HepG2 (cell line): ENCODE data around the gene FMNL2. TPM values are rescaled to one million over a fixed set of nuclear protein-coding genes. Genes with fewer than 3 reads are reported as not detected.

Experiments used
- ATAC-seq: fragments of 200-7000 bp; cut with Tn5 transposase; 3 replicates; pipeline ENCODE4 v1.9.1; 2020; ENCODE audit warnings: mild to moderate bottlenecking, moderate library complexity
- BruUV-seq: library from RNA; stranded (reverse); fragments of 400-500 nt; replicated peaks from 2 replicates; lab custom pipeline; 2021; lab: Mats Ljungman, UMichigan
- CTCF ChIA-PET: fragments of 300-600 bp; formaldehyde crosslinking; extraction: SDS; loops from one replicate; lab custom pipeline; 2021; ENCODE audit warnings: low total read pairs, inconsistent platforms, low intra/inter-chr PET ratio; lab: Yijun Ruan, JAX
- POLR2A ChIA-PET: fragments of 350-600 bp; sonication (Branson Sonifier 250); formaldehyde crosslinking; loops from one replicate; lab custom pipeline; 2020; ENCODE audit warnings: antibody characterized with exemption, inconsistent platforms; lab: Yijun Ruan, JAX
- DNase-seq: peaks from one replicate; pipeline ENCODE4 v3.0.0-alpha.2; 2015; ENCODE audit warnings: low spot score
- FAIRE-seq: peaks from 3 replicates; lab custom pipeline; 2011; peaks lifted over from hg19 to GRCh38; lab: Jason Lieb, UNC
- H2AFZ ChIP-seq: one replicate; pipeline ENCODE4 v1.6.1; 2011; ENCODE audit warnings: low read length, inconsistent platforms
- H3K27ac ChIP-seq: fragments of 300-600 bp; 3 replicates; pipeline ENCODE4 v1.8.0; 2011; ENCODE audit warnings: mixed run types, mild to moderate bottlenecking, mixed read lengths, low read length, inconsistent platforms; ENCODE audit not compliant: insufficient read depth; ENCODE audit errors: extremely low read length
- H3K27me3 ChIP-seq, 2 experiments: fragments of 200-600 bp in 1 of 2; 2 replicates in 1 of 2; 3 replicates in 1 of 2; pipeline versions ENCODE4 v1.6.0 to v1.8.0; 2011; ENCODE audit warnings: low read length in 2 of 2, mild to moderate bottlenecking in 2 of 2, moderate library complexity in 2 of 2, inconsistent platforms in 1 of 2; ENCODE audit not compliant: insufficient read depth in 2 of 2, control insufficient read depth in 1 of 2
- H3K36me3 ChIP-seq, 2 experiments: fragments of 200-600 bp in 1 of 2; replicated peaks in 1 of 2; 2 replicates in 1 of 2; 3 replicates in 1 of 2; pipeline versions ENCODE4 v1.5.1 to v1.8.0; 2011; ENCODE audit warnings: low read length in 2 of 2, inconsistent platforms in 1 of 2; ENCODE audit not compliant: insufficient read depth in 2 of 2, control insufficient read depth in 1 of 2
- H3K4me1 ChIP-seq: 2 replicates; pipeline ENCODE4 v1.5.1; 2012; ENCODE audit warnings: low read length, inconsistent platforms; ENCODE audit not compliant: insufficient read depth
- H3K4me2 ChIP-seq: 2 replicates; pipeline ENCODE4 v1.6.0; 2011; ENCODE audit warnings: low read depth, low read length, inconsistent platforms
- H3K4me3 ChIP-seq, 3 experiments: fragments of 200-600 bp in 1 of 3; sonication (generic), shearing (Covaris generic) in 1 of 3; replicated peaks in 1 of 3; 2 replicates each; pipeline ENCODE4 v1.5.1; 2011 to 2016; ENCODE audit warnings: low read length in 3 of 3, inconsistent platforms in 2 of 3, low read depth in 2 of 3, mild to moderate bottlenecking in 2 of 3, control low read depth in 1 of 3, mixed read lengths in 1 of 3; ENCODE audit not compliant: insufficient read depth in 1 of 3
- H3K79me2 ChIP-seq: one replicate; pipeline ENCODE4 v1.6.1; 2011; ENCODE audit warnings: low read length, inconsistent platforms; ENCODE audit not compliant: insufficient read depth
- H3K9ac ChIP-seq: 2 replicates; pipeline ENCODE4 v1.6.0; 2011; ENCODE audit warnings: mild to moderate bottlenecking, low read depth, low read length, inconsistent platforms; ENCODE audit not compliant: insufficient read depth
- H3K9me3 ChIP-seq: 2 replicates; pipeline ENCODE4 v1.5.1; 2012; ENCODE audit warnings: mild to moderate bottlenecking, low read length
- H4K20me1 ChIP-seq: 2 replicates; pipeline ENCODE4 v1.6.0; 2011; ENCODE audit warnings: inconsistent platforms, mild to moderate bottlenecking, low read length, moderate library complexity; ENCODE audit not compliant: insufficient read depth
- ARHGAP35 ChIP-seq: sonication (generic); formaldehyde crosslinking; IDR thresholded peaks from 2 replicates; pipeline ENCODE4 v1.9.0; 2022; ENCODE audit warnings: mild to moderate bottlenecking, inconsistent platforms, moderate library complexity, missing genetic modification reagents, borderline replicate concordance
- ATF7 ChIP-seq, 2 experiments: fragments of 450-650 bp in 1 of 2; sonication (generic) in 1 of 2; formaldehyde crosslinking in 1 of 2; IDR thresholded peaks; 2 replicates each; pipeline versions ENCODE4 v1.4.0 to v1.6.1; 2016 to 2020; ENCODE audit warnings: antibody characterized with exemption in 1 of 2, mild to moderate bottlenecking in 1 of 2, missing genetic modification reagents in 1 of 2
- CCAR2 ChIP-seq: fragments of 200-400 bp; formaldehyde crosslinking; optimal IDR thresholded peaks from 2 replicates; pipeline ENCODE3; 2018; ENCODE audit warnings: low read depth, mild to moderate bottlenecking, low read length, moderate library complexity
- FOXP1 ChIP-seq, 2 experiments: fragments of 450-650 bp in 1 of 2; IDR thresholded peaks; 2 replicates each; pipeline ENCODE4 v1.6.1; 2017 to 2018; ENCODE audit warnings: antibody characterized with exemption in 1 of 2
- KLF6 ChIP-seq: IDR thresholded peaks from 2 replicates; pipeline ENCODE4 v1.8.0; 2016; ENCODE audit warnings: missing biosample characterization, missing genetic modification reagents
- MTF1 ChIP-seq: sonication (generic); formaldehyde crosslinking; IDR thresholded peaks from 2 replicates; pipeline ENCODE4 v1.5.0; 2020; ENCODE audit warnings: missing genetic modification reagents
- TBX2 ChIP-seq: sonication (generic); formaldehyde crosslinking; IDR thresholded peaks from 2 replicates; pipeline ENCODE4 v1.5.0; 2020; ENCODE audit warnings: missing genetic modification reagents, mild to moderate bottlenecking, borderline replicate concordance
- ZNF138 ChIP-seq: sonication (generic); formaldehyde crosslinking; IDR thresholded peaks from 2 replicates; pipeline ENCODE4 v1.5.0; 2020; ENCODE audit warnings: mild to moderate bottlenecking, low read depth, missing genetic modification reagents
- ZNF431 ChIP-seq: sonication (generic); formaldehyde crosslinking; IDR thresholded peaks from 2 replicates; pipeline ENCODE4 v1.9.0; 2022; ENCODE audit warnings: missing genetic modification reagents, low read depth, mild to moderate bottlenecking, borderline replicate concordance
- ZNF749 ChIP-seq: sonication (generic); formaldehyde crosslinking; IDR thresholded peaks from 2 replicates; pipeline ENCODE4 v1.8.0; 2022; ENCODE audit warnings: mild to moderate bottlenecking, missing genetic modification reagents, moderate library complexity, borderline replicate concordance
- ZNF75D ChIP-seq: sonication (generic); formaldehyde crosslinking; IDR thresholded peaks from 2 replicates; pipeline ENCODE4 v1.8.1; 2023; ENCODE audit warnings: missing genetic modification reagents, mild to moderate bottlenecking, borderline replicate concordance
- WGBS: methylation state at CpG from one replicate; pipeline ENCODE4 v1.1.6; 2017; ENCODE audit warnings: low lambda C conversion rate; 5-methylcytosine and 5-hydroxymethylcytosine counted together
- in situ Hi-C: cut with HindIII; loops from 2 replicates; pipeline ENCODE4 v1.10.0; 2017; ENCODE audit warnings: low pct_unique_long_range_greater_than_20kb; ENCODE audit not compliant: extremely low pct_ligation_motif_present
- intact Hi-C: fragments of 100-400 bp; cut with micrococcal nuclease; formaldehyde crosslinking; loops from one replicate; pipeline ENCODE4 v1.10.0; 2022; ENCODE audit not compliant: unreplicated experiment
- polyA plus RNA-seq, 8 experiments: library from polyadenylated mRNA; depleted of rRNA in 3 of 8; stranded (reverse) in 7 of 8; unstranded in 1 of 8; fragments of >200 nt; fragmentation: Illumina TruSeq in 4 of 8; extraction: Trizol in 4 of 8; gene quantifications; 2 replicates each; pipeline versions ENCODE4 v1.2.1 to v1.2.3, GENCODE V29; 2011 to 2016; ENCODE audit warnings: low read depth in 4 of 8, missing spikeins in 1 of 8, mixed read lengths in 1 of 8; ENCODE audit not compliant: insufficient read depth in 1 of 8
- total RNA-seq, 5 experiments: library from RNA; depleted of rRNA; stranded (reverse); fragments of >200 nt; fragmentation: Illumina TruSeq; extraction: Trizol; gene quantifications; 2 replicates each; pipeline ENCODE4 v1.2.3, GENCODE V29; 2016; ENCODE audit warnings: low read depth in 1 of 5
- TF ChIP-seq, protein P1 (sequence below): sonication (generic); formaldehyde crosslinking; IDR thresholded peaks from 2 replicates; pipeline ENCODE4 v1.4.0; 2020; ENCODE audit warnings: mild to moderate bottlenecking, low read depth, missing genetic modification reagents
- TF ChIP-seq, protein P2 (sequence below): sonication (generic); formaldehyde crosslinking; IDR thresholded peaks from 2 replicates; pipeline ENCODE4 v1.4.0; 2020; ENCODE audit warnings: missing genetic modification reagents, borderline replicate concordance
- TF ChIP-seq, protein P3 (sequence below): sonication (generic); formaldehyde crosslinking; IDR thresholded peaks from 2 replicates; pipeline ENCODE4 v1.4.0; 2020; ENCODE audit warnings: missing genetic modification reagents
- TF ChIP-seq, protein P4 (sequence below): sonication (generic); formaldehyde crosslinking; IDR thresholded peaks from 2 replicates; pipeline ENCODE4 v1.8.1; 2023; ENCODE audit warnings: mild to moderate bottlenecking, missing genetic modification reagents
- TF ChIP-seq, protein P5 (sequence below): sonication (generic); formaldehyde crosslinking; IDR thresholded peaks from 2 replicates; pipeline ENCODE4 v1.8.1; 2023; ENCODE audit warnings: mild to moderate bottlenecking, missing genetic modification reagents

Gene FMNL2
- total and polyA plus RNA-seq, 2 of the 13 experiments (the other 11 are each of a cell fraction or from before 2014, with no cell fraction given) = 66.5 to 67.7 TPM

DNA sequence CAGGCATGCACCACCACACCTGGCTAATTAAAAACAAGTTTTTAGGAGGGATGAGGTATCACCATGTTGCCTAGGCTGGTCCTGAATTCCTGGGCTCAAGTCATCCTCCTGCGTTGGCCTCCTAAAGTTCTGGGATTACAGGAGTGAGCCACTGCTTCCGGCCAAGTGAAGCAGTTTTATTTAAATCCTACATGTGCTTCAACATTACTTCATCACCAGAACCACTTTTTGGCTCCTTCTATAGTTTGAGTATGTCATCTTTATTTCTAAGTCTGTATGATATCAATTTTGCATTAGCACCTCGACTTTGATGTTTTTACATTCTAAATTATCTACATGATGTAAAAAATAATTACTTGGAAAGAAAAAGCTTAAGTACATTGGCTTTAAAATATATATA is 144.3 kb downstream of the FMNL2 start:
- no TSS peak for BruUV-seq
- FAIRE-seq = no peak
- H3K27ac ChIP-seq = no peak overlapping the region
- peaks cover 94% of the 10 kb centered on the region for H3K79me2 ChIP-seq
- peaks cover 87% of the 10 kb centered on the region for H3K4me1 ChIP-seq
- in situ Hi-C loops = no loop called here
- no peak overlapping the region for H3K4me3 ChIP-seq
- no peak overlapping the region for H3K9ac ChIP-seq
- intact Hi-C loops = no loop called here
- H3K9me3 ChIP-seq = no peaks in the 10 kb centered on the region
- H2AFZ ChIP-seq = no peak overlapping the region
- WGBS = 98% methylated on average over 3 of the region's 3 CpGs
- peaks cover 0 to 2% of the 10 kb centered on the region in 2 experiments; a peak in 2 of 5 replicates for H3K36me3 ChIP-seq
- no peak for DNase-seq
- no peak for ATAC-seq
- H3K4me2 ChIP-seq = no peak overlapping the region
- H4K20me1 ChIP-seq = no peaks in the 10 kb centered on the region
- TF ChIP-seq ZNF138 (CRISPR knock-in tag) (no peak), TBX2 (no peak), ZNF749 (CRISPR knock-in tag) (no peak), ARHGAP35 (CRISPR knock-in tag) (no peak), KLF6 (CRISPR knock-in tag) (no peak), CCAR2 (no peak), ATF7 (IDR thresholded peaks at IDR 0.05) (no peak), ATF7 (CRISPR knock-in tag; IDR thresholded peaks at IDR 0.05) (no peak), ZNF431 (CRISPR knock-in tag) (no peak), MTF1 (CRISPR knock-in tag) (no peak), FOXP1 (IDR thresholded peaks at IDR 0.05) (no peak), FOXP1 (CRISPR knock-in tag; IDR thresholded peaks at IDR 0.05) (no peak), ZNF75D (no peak)
- TF ChIP-seq, protein P1, sequence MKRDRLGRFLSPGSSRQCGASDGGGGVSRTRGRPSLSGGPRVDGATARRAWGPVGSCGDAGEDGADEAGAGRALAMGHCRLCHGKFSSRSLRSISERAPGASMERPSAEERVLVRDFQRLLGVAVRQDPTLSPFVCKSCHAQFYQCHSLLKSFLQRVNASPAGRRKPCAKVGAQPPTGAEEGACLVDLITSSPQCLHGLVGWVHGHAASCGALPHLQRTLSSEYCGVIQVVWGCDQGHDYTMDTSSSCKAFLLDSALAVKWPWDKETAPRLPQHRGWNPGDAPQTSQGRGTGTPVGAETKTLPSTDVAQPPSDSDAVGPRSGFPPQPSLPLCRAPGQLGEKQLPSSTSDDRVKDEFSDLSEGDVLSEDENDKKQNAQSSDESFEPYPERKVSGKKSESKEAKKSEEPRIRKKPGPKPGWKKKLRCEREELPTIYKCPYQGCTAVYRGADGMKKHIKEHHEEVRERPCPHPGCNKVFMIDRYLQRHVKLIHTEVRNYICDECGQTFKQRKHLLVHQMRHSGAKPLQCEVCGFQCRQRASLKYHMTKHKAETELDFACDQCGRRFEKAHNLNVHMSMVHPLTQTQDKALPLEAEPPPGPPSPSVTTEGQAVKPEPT (CRISPR knock-in tag) = no peak
- TF ChIP-seq, protein P2, sequence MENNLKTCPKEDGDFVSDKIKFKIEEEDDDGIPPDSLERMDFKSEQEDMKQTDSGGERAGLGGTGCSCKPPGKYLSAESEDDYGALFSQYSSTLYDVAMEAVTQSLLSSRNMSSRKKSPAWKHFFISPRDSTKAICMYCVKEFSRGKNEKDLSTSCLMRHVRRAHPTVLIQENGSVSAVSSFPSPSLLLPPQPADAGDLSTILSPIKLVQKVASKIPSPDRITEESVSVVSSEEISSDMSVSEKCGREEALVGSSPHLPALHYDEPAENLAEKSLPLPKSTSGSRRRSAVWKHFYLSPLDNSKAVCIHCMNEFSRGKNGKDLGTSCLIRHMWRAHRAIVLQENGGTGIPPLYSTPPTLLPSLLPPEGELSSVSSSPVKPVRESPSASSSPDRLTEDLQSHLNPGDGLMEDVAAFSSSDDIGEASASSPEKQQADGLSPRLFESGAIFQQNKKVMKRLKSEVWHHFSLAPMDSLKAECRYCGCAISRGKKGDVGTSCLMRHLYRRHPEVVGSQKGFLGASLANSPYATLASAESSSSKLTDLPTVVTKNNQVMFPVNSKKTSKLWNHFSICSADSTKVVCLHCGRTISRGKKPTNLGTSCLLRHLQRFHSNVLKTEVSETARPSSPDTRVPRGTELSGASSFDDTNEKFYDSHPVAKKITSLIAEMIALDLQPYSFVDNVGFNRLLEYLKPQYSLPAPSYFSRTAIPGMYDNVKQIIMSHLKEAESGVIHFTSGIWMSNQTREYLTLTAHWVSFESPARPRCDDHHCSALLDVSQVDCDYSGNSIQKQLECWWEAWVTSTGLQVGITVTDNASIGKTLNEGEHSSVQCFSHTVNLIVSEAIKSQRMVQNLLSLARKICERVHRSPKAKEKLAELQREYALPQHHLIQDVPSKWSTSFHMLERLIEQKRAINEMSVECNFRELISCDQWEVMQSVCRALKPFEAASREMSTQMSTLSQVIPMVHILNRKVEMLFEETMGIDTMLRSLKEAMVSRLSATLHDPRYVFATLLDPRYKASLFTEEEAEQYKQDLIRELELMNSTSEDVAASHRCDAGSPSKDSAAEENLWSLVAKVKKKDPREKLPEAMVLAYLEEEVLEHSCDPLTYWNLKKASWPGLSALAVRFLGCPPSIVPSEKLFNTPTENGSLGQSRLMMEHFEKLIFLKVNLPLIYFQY (CRISPR knock-in tag) = no peak
- TF ChIP-seq, protein P3, sequence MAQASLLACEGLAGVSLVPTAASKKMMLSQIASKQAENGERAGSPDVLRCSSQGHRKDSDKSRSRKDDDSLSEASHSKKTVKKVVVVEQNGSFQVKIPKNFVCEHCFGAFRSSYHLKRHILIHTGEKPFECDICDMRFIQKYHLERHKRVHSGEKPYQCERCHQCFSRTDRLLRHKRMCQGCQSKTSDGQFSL (CRISPR knock-in tag) = no peak
- TF ChIP-seq, protein P4, sequence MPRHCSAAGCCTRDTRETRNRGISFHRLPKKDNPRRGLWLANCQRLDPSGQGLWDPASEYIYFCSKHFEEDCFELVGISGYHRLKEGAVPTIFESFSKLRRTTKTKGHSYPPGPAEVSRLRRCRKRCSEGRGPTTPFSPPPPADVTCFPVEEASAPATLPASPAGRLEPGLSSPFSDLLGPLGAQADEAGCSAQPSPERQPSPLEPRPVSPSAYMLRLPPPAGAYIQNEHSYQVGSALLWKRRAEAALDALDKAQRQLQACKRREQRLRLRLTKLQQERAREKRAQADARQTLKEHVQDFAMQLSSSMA (CRISPR knock-in tag) = no peak
- TF ChIP-seq, protein P5, sequence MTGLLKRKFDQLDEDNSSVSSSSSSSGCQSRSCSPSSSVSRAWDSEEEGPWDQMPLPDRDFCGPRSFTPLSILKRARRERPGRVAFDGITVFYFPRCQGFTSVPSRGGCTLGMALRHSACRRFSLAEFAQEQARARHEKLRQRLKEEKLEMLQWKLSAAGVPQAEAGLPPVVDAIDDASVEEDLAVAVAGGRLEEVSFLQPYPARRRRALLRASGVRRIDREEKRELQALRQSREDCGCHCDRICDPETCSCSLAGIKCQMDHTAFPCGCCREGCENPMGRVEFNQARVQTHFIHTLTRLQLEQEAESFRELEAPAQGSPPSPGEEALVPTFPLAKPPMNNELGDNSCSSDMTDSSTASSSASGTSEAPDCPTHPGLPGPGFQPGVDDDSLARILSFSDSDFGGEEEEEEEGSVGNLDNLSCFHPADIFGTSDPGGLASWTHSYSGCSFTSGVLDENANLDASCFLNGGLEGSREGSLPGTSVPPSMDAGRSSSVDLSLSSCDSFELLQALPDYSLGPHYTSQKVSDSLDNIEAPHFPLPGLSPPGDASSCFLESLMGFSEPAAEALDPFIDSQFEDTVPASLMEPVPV (CRISPR knock-in tag) = no peak
- no peaks in the 10 kb centered on the region for H3K27me3 ChIP-seq
- ChIA-PET POLR2A (no interaction called here), CTCF (no interaction called here)
